ENCODE measurements around the gene FGF23.

DNA sequence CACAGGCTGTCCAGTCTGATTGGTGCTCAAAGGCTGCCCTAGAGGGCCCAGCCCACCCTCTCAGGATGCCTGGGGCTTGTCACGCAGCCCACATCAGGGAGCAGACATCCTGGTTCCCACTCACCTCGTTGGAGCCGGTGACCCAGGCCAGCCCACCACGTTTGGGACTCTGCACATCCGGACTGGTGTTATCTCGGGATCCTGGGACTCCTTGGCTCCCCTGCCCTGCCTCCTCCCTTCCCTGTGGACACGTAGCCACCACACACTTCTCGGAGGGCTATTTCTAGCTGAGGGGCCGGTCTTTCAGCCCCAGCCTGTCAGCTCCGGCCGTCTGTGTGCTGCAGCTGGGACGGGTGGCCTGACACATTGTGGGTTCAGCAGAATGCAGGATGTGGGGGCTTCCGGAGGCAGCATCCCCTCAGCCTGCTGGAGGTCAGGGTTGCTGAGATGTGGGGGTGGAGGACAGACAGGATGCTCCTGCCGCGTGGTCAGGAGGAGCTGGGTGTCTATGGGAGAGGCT lies 12.8 kb upstream of the FGF23 start:
- no peak for TF ChIP-seq TAF1 (IDR thresholded peaks at IDR 0.05; ENCODE audit: low read depth, low read length)
- no peak for TF ChIP-seq POLR2AphosphoS5 (IDR thresholded peaks at IDR 0.05; ENCODE audit: low read depth, low read length)
- TF ChIP-seq POLR2A (IDR thresholded peaks at IDR 0.05; ENCODE audit: low read depth, low read length): no peak

Data from GM12891 (cell line).